NCI-H1048 (cell line): Measurements from ENCODE around the gene POU2F1.

Experiments
- DNase-seq: peaks from one replicate; lab custom pipeline; 2025; lab: John Stamatoyannopoulos, UW

Gene POU2F1

GRCh38 chr1:167367705-167368104 is 147.0 kb downstream of the POU2F1 start:
- no peak for DNase-seq

GRCh38 chr1:167369175-167369574 is 148.5 kb downstream of the POU2F1 start:
- DNase-seq: no peak

GRCh38 chr1:167369933-167370332 is 149.2 kb downstream of the POU2F1 start:
- DNase-seq: no peak

- no peak for DNase-seq
Observed at GRCh38 chr1:167371030-167371429, 150.3 kb downstream of the POU2F1 start.

- DNase-seq: no peak
Observed at GRCh38 chr1:167373398-167373797, 152.7 kb downstream of the POU2F1 start.

- no peak for DNase-seq
Observed at GRCh38 chr1:167373986-167374385, 153.3 kb downstream of the POU2F1 start.

- no peak for DNase-seq
Observed at GRCh38 chr1:167375949-167376348, 155.3 kb downstream of the POU2F1 start.

GRCh38 chr1:167387251-167387910 is 166.7 kb downstream of the POU2F1 start:
- no peak for DNase-seq

GRCh38 chr1:167388976-167389375 is 168.3 kb downstream of the POU2F1 start:
- DNase-seq: no peak

GRCh38 chr1:167392200-167392696 is 171.6 kb downstream of the POU2F1 start:
- no peak for DNase-seq

GRCh38 chr1:167400359-167400953 is 179.8 kb downstream of the POU2F1 start:
- DNase-seq: no peak

- DNase-seq: no peak
Observed at GRCh38 chr1:167401260-167401873, 180.7 kb downstream of the POU2F1 start.

- DNase-seq: no peak
Observed at GRCh38 chr1:167404161-167404888, 183.6 kb downstream of the POU2F1 start.

GRCh38 chr1:167404908-167405307 is 184.2 kb downstream of the POU2F1 start:
- DNase-seq: no peak

- DNase-seq: no peak
Observed at GRCh38 chr1:167408355-167408754, 187.7 kb downstream of the POU2F1 start.

GRCh38 chr1:167409183-167409582 is 188.5 kb downstream of the POU2F1 start:
- DNase-seq: no peak

GRCh38 chr1:167412072-167412471 is 191.4 kb downstream of the POU2F1 start:
- no peak for DNase-seq

GRCh38 chr1:167412920-167413319 is 192.2 kb downstream of the POU2F1 start:
- DNase-seq: no peak

- DNase-seq: no peak
Observed at GRCh38 chr1:167413328-167413727, 192.6 kb downstream of the POU2F1 start.

- no peak for DNase-seq
Observed at GRCh38 chr1:167416506-167416905, 195.8 kb downstream of the POU2F1 start.

- DNase-seq: no peak
Observed at GRCh38 chr1:167418391-167418790, 197.7 kb downstream of the POU2F1 start.

GRCh38 chr1:167419245-167419644 is 198.6 kb downstream of the POU2F1 start:
- no peak for DNase-seq

- no peak for DNase-seq
Observed at GRCh38 chr1:167420510-167420909, 199.8 kb downstream of the POU2F1 start.
